HT1080 (cell line): ENCODE results near the gene GJD3. TPM values are rescaled to one million over a fixed set of nuclear protein-coding genes. Genes with fewer than 3 reads are reported as not detected.
A peak's percentile ranks its signal among the peaks of the same experiment; 100 is the strongest.

Experiments
- DNase-seq: peaks from one replicate; pipeline ENCODE4 v3.0.0-alpha.2; 2015; ENCODE audit warnings: low read depth
- total RNA-seq: library from RNA; depleted of rRNA; stranded (reverse); fragments of >200 nt; shearing (Covaris generic); gene quantifications from 2 replicates; pipeline ENCODE4 v1.2.3, GENCODE V29; 2014

Gene GJD3
- total RNA-seq, 1 experiment from 2014 or later: not detected

DNA sequence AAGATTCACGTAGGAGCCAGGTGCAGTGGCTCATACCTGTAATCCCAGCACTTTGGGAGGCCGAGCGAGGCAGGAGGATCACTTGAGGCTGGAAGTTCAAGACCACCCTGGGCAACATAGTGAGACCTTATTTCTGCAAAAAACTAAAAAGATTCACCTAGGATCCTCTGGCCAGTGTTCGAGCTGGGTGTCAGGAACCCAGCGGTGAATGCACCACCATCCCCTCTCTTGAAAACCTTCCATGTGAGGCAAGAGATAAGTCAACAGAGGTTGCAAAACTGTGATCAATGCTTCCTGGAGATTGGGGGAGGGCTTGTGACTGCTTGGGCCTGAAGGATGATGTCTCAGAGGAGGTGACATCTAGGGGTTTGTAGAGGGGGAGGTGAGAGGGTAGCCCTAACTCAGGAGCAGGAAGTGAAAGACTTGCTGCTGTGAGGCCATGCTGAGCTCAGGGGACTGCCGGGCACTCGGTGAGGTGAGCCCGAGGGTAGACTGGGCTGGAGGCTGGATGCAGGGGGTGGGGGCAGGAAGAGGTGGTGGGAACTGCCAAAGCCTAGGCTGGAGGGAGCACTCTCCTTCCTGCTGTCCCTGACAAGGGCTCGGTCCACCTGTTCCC lies 11.7 kb downstream of the GJD3 start:
- DNase-seq: no peak

DNA sequence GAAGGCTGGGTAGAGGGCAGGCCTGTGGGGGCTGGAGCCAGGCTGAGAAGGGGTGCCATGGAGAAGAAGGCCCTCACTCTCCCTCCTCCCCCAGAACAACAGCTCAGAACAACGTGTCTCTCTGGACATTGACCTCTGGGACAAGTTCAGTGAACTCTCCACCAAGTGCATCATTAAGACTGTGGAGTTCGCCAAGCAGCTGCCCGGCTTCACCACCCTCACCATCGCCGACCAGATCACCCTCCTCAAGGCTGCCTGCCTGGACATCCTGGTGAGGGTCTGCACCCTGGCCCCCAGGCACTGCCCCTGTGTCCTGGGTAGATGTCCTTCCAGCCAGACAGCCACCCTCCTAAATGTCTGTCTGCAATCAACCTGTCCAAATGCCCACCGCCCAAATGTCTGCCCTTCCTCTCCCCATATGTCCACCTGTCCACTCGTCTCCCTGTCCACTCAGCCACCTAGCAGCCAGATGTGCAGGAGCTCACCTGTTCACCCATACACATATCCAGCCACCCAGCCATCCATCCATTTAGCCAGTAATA lies 12.2 kb downstream of the GJD3 start:
- DNase-seq: no peak

DNA sequence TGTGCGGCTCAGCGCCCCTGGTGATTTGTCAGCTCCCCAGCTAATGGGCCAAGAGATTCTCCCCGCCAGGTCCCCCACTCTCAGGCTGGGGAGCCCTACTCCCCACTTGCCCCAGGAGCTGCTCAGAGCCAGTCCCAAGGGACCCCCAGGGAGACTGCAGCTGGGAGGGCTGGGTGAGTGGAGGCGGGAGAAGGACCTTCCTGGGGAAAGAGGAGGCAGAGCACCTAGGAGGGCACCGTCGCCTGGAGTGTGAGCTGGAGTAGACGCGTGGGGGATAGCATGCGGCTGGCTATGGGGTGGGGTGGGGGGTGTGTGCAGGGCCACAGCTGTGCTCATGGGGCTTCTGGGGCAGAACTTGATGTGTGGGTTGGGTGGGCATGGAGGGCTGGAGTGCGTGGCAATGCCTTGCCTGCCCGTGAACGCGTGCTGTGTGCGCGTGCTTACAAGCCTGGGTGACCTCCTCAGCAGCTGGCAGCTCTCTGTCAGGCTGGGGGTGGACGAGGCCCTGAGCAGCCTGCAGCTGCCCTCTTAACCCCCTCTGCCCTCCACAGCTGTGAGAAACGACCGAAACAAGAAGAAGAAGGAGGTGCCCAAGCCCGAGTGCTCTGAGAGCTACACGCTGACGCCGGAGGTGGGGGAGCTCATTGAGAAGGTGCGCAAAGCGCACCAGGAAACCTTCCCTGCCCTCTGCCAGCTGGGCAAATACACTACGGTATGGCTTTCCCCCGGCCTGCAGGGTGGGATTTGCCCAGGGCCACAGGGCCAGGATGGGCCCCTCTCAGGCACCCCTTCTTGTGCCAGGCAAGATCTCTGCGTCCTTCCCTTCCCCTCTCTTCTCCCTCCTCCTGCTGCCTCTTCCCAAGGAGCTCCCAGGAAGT lies 12.9 kb downstream of the GJD3 start:
- DNase-seq: no peak

DNA sequence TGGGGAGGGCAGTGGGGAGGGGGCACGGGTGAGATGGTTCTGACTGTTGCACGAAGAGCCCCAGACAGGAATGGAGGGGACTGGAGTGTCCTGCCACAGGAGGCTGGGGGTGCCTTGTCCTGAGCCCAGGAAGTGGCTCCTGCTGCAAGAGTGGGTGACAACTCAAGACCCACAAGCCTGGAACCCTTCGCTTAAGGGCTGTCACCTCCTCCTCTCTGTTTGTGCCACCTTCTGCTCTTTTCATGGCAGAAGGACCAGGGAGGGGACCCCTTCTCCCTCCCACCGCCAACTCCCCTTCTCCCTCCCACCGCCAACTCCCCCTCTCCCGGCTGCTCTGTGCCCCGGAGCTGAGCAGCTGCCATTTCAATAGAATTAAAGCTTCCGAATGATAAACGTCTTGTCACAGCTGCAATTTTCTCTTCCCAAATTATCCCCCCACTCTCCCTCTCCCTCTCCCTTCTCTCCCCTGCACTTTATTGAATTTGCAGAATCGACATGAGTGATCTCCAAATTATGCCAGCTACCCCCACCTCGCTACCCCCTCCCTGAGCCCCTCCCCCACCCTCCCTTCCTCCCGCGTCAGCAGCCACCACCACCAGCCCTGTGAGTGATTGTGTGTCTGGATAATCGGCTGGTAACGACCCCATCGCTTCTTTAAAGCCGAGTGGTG lies 13.7 kb downstream of the GJD3 start:
- no peak for DNase-seq

DNA sequence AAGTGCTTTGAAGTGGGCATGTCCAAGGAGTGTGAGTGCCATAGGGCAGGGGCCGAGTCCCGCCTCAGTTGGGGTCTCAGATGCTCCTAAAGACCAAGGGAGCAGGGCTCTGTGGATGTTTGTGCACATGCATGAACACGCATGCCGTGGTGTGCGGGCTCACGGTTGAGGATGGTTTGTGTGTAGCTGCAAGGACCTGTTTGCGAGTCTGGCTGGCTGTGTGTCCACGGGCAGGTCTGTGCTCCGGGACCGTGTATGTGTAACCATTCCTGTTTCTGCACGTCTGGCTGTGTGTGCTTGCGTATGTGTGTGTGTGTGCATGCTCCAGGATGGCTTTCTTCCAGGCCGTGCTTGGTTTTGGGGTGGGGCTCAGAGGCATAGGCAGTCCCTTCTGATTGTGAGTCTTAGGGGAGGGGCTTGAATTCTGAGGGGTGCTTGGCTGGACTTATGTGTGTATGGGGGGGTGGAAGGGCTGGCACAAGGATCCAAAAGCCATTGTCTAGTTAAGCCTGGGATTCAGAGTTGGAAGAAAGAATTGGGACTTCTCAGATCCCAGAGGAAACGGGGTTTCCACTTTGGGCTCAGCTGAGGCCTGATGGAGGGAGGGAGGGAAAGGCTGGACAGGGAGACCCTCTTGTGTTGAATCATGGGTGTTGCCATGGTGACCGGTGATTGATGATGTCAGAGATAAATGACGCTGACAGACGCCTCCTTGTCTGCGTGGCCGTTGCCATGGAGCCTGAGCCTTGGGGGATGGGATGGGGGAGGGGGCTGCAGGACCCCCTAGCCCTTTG lies 14.4 kb downstream of the GJD3 start:
- DNase-seq: no peak

DNA sequence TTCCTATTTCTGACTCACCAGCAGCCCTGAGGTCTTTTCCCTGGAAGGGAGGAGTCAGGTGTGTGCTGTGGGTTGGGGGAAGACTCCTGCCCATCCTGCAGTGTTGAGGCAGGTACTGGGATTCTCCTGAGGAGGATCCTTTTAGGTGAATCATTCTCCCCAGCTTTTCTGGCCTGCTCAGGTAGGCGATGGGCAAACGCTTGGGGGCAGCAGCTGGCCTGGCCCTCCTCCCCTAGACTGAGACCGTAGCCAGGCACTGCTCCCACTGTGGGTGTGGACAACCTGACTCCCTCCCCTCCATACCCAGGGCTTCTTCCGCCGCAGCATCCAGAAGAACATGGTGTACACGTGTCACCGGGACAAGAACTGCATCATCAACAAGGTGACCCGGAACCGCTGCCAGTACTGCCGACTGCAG lies 15.1 kb downstream of the GJD3 start:
- DNase-seq: no peak

DNA sequence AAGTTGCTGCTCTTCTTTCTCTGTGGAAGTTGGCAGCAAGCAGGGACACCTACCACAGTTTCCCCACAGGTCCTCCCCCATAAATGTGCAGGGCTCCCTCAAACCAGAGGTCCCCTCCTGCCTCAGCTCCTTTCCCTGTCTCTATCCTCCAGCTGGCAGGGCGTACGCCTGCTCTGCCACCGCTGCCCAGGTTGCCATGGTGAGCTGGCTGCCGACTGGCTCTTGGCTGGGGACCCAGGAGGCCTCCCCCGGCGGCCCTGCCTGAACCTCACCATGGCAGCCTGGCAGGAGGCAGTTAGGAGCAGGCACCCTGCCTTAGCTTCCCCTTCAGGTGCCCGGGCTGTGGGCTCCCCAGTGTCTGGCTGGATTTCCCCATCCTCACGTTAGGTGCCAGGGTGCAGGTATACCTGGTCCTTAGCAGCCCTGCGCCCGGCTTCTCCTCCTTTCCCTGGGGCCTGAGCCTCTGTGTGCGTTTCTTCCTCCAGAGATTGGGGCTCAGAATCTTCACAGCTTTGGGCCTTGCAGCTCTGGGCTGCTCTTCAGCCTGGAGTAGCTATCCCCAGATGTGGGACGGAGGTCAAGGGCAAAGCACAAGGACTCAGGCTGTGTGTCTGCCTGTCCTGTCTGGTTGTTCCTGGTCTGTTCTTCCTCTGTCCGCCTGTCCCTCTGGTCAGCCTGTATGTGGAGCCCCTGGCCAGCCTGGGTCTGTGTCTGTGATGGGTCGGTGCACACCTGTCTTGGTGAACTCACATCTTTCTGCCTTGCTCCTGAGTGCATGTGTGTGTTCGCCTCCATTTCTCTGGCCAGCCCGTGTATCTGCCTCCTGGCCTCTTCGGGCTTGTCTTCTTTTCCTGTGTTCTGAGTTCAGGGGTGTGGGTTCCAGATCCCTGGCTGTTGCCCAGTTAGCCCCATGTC lies 15.7 kb downstream of the GJD3 start:
- peak; percentile 30 for DNase-seq

DNA sequence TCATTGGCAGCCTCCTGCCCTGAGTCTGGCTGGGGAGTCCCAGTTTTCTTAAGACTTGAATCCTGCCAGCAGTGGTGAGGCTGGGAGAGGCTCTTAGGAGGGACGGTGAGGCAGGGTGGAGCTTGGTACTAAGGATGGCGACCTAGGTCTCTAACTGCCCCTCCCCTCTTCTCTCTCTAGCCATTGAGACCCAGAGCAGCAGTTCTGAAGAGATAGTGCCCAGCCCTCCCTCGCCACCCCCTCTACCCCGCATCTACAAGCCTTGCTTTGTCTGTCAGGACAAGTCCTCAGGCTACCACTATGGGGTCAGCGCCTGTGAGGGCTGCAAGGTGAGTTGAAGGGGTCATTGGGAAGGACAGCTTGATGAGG lies 16.4 kb downstream of the GJD3 start:
- no peak for DNase-seq

DNA sequence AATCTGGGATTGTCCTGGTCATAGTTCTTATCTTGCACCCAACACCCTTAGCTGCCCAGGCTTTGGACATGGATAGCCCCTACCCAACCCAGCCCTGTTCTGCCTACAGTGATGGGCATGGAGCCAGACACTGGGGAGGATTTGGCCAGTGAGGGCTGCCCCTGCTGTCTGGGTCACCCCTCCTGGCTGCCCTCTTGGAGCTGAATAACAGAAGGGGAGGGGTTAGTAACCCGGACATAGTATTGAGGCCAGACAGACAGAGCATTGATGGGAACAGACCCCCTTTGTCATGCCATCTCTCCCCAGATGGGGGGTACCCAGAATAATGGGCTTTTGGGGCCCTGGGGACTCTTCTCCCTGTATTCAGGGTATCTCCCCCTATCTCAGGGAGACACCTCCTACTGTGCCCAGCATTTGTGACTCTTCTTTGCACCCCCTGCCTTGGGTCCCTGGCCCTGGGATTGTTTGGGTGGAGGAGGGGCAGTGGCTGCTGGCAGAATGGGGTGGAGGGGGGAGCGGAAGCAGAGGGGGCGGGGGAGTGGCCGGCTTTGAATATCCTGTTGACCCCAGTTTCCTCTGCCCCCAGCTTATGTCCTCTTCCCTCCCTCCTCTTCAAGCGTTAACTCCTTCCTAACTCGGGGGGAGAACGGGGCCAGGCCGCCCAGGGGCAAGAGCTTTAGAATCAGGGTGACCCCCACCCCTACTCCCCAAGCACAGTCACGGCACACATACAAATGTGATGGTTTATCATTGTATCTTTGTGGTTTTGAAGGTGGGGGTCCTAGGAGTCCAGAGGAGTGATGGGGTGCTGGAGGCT lies 17.0 kb downstream of the GJD3 start:
- DNase-seq: no peak

DNA sequence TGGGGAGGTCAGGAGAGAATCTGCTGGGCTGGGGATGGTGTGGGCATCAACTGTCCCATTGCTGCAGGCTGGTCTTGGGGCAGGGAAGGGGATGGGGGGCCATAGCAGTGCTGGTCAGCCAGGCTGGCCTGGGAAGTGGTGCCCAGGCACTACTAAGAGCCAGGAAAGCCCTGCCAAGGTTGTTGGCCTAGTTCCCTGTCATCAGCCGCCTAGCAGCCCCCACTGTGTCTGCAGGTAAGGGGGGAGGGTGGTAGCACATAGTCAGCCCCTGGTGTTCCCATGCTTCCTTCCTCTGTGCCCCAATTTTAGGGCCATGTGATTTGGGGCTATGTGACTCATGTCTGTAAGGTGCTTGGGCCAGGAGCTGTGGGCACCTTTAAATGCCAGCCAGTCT lies 17.8 kb downstream of the GJD3 start:
- DNase-seq: no peak

DNA sequence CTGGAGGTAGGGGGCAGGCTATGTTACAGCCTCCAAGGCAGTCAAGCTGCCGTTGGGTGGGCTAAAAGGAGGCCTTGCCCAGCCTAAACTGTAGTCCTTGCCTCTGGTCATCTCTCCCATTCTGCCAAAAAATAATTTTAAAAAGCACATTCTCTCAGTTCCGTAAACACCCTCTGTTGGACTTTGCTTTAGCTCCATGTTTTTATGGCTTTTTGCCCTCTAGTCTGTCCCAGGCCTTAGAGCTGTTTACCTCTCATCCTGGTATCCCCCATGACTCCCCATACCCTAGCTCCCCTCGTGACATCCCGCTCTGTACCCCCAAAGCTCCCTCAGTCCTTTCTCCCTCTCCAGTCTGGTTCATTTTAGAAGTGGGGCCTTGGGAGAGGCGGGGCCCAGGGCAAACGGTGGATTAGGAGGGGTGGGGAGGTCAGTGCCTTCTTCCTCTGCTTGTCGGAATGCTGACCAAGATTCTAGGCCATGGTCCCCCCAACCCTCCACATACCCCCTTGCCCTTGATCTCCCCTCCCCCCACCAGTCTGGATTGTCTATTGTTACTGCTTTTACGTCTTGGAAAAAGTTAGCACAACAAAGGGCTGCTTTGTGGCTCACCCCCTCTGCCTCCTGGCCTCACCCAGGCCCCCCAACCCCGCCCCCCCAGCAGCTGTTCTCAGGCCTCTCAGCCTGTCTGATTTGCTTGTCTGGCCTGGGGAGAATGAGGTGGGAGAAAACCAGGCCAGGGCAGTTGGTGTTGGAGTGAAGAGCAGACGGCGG lies 18.4 kb downstream of the GJD3 start:
- no peak for DNase-seq

DNA sequence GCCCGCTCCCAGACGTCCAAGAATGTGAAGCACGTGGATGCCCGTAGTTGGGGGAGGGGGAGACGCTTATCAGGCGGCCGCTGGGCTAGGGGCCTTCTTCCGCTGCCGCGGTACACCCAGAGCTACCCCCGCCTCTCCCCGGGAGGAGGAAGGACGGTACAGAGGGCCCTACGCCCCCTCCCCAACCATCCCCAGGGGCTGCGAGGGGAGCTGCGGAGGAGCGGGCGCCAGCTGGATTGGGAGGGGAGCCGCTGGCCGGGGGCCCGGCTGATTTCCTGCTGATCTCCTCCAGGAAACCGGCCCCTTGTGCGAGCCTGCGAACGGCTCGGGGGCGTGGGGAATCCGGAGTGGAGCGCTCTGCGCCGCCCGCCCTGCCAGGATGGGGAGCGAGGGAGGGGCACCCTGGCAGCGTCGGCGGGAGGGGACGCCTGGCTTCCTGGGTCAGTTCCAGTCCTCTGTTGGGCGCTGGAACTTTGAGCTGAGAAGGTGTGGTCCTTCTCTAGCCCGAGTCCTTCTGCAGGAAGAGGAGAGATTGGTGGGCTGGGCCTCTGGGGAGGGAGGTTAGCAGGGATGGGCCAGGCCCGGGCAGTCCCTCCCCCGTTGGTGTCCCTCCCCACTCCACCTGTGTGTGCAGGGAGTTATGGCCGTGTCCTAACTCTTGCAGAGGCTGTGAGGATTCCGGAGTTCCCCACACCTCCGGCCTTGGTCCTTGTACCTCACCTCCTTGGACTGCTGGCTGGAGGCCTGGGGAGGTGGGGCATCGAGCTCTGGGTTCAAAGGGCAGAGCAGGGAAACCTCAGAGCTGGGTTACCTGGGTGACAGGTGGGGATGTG lies 19.2 kb downstream of the GJD3 start:
- no peak for DNase-seq

DNA sequence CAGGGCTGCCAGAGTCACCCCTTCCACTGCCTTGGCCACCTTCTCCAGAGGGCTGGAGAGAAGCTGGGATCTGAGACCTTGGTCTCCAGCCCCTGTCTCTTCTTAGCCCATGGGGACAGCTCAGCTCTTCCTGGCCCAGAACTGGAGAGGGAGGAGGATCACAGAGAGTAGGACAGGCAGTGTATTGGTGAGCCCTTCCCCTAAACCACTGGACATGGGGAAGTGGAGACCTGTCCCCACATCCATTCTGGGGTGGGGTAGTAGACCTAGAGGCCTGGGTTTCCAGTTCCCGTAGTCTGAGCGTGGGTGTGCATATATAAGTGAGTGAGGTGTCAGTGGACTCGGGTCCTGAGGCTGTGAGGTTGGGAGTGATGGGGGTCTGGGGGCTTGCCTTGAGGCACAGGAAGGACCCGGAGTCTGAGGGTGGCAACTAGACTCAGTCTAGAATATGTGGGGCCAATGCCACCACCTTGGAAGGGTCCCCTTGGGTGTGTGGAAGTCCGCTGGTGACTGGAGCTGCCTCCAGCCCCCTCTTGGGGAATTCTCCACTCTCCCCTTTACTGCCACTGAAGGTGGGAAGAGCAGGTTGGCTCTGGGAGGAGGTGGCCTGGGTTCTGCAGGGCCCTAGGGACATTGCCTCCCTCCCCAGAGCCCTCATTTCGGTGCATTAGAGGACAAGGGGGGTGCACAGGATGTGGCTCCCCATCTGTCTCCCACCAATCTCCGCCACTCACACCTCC lies 19.9 kb downstream of the GJD3 start:
- DNase-seq: no peak

DNA sequence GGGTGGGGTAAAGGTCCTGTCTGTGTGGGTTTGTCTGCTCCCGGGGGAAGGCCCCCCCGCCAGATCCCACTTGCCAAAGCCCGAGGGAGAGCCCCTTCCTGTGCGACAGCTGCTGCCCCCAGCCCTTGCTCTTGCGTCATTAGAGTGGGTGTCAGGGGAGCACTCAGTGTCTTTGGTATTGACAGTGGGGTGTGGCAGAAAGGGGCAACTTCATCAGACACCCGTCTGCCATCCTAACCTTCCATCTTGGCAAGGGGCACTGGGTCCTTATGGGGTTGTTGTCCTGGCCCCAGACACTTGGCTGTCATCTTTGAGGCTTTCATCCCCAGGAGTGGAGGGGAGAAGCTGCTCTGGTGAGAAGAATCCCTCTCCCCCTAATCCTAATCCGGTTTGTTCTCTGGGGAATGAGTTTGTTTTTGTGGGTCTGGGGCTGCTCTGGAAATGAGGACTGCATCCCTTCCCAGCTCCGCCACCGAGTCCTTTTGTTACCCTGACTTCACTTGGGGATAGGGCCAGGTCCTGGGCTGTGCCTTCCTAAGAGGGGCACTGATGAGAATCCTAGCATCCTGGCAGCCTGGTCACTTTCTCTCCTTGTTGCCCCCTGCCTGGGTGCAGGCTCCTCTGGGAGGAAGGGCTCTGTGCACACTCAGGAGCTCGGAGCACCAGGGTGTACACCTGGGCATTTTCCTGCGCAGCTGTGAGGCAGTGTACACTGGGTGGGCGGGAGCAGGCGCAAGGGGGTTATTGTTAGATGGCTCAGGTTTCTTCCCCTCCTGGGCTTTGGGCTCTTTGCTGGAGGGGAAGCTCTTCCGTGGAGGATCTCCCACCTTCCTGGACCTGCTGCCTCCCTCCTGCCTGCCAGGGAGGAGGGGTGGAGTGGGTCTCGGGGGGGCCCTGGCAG lies 21.1 kb downstream of the GJD3 start:
- DNase-seq: no peak

DNA sequence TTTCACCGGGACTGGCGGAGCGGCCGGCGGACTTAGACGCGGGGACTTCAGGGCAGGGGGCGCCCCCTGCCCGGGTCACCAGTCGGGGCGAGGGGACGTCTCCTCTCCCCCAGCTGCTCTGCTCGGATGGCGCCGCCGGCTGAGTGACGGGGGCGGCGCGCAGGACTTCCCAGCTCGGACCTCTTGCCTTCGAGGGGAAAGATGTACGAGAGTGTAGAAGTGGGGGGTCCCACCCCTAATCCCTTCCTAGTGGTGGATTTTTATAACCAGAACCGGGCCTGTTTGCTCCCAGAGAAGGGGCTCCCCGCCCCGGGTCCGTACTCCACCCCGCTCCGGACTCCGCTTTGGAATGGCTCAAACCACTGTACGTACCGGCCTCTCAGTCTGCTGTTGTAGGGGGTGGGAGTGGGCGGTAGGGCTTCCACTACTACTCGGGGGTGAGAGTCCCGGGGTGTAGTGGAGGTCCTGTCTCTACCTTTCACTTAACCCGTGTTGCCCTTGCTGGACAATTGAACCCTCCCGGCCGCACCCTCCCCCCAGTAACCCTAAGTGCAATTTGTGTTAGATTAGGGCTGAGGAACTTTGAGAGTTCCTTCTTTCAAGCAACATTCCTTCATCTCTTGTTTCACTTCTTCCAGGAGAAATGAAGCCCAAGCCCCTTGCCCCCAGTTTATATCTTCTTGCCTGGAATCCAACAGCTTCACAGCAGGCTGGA lies 21.9 kb downstream of the GJD3 start:
- no peak for DNase-seq
